Measurements from ENCODE around the gene DHRS12. TPM values are rescaled to one million over a fixed set of nuclear protein-coding genes. Genes with fewer than 3 reads are reported as not detected.

The DHRS12 gene
- total and polyA plus RNA-seq, 3 experiments from 2014 or later = 7.1 to 35.6 (median 7.2) TPM

- peak; percentile 55 to 81 (median 73) for DNase-seq
- Histone ChIP-seq H3K27me3 (ENCODE audit: insufficient read depth, low read length, poor library complexity, severe bottlenecking) (no peaks in the 10 kb centered on the region), H3K4me3 (ENCODE audit: low read length) (peak overlapping the region; percentile 30), H3K27ac (ENCODE audit: low read depth, low read length) (no peak overlapping the region), H3K9me3 (ENCODE audit: low read length) (no peaks in the 10 kb centered on the region), H3K36me3 (ENCODE audit: insufficient read depth, low read length) (no peaks in the 10 kb centered on the region), H3K4me1 (ENCODE audit: insufficient read depth, low read length) (peaks cover 62% of the 10 kb centered on the region)
- Mint-ChIP-seq H3K4me3 (peak overlapping the region in 6 of 7 donors; percentile 14 to 73 (median 63)), H3K9me3 (no peaks in the 10 kb centered on the region), H3K36me3 (peaks cover 0 to 16% (median 8%) of the 10 kb centered on the region in 3 donors), H3K27me3 (peaks cover 0 to 3% of the 10 kb centered on the region in 2 donors), H3K27ac (peak overlapping the region; percentile 60 to 94 (median 86)), H3K4me1 (peaks cover 42 to 56% (median 48%) of the 10 kb centered on the region in 3 donors)
- CTCF ChIA-PET = interaction anchor here (0.7 to 7.7 kb wide), 25 partner anchors 8 to 386 kb away, joined by 3 to 188 read pairs (median 4); partner anchors contain the start of genes INTS6, NEK5 and TMEM272
- POLR2A ChIA-PET = interaction anchor here (0.6 to 1.7 kb wide), 7 partner anchors 10 to 362 kb away, joined by 3 to 11 read pairs (median 4); partner anchors contain the start of gene INTS6
Measured at GRCh38 chr13:51814825-51815650, 11.1 kb upstream of the DHRS12 start.

GRCh38 chr13:51814071-51814470, 10.1 kb upstream of the DHRS12 start:
- no peak overlapping the region for H3K4me3 ChIP-seq (ENCODE audit: low read length)
- Mint-ChIP-seq H3K27ac (peak overlapping the region in 5 of 8 donors; percentile 8 to 84 (median 67)), H3K4me1 (peaks cover 33 to 47% (median 38%) of the 10 kb centered on the region in 3 donors), H3K36me3 (peaks cover 9 to 22% (median 15%) of the 10 kb centered on the region in 3 donors), H3K9me3 (no peaks in the 10 kb centered on the region), H3K27me3 (no peaks in the 10 kb centered on the region), H3K4me3 (peak overlapping the region in 1 of 7 donors; percentile 4)
- H3K9me3 ChIP-seq (ENCODE audit: low read length) = no peaks in the 10 kb centered on the region
- H3K27ac ChIP-seq (ENCODE audit: low read depth, low read length) = no peak overlapping the region
- peaks cover 52% of the 10 kb centered on the region for H3K4me1 ChIP-seq (ENCODE audit: insufficient read depth, low read length)
- H3K27me3 ChIP-seq (ENCODE audit: insufficient read depth, low read length, poor library complexity, severe bottlenecking) = no peaks in the 10 kb centered on the region
- ChIA-PET POLR2A (interaction anchor here (1.0 to 1.4 kb wide), 2 partner anchors 9 to 11 kb away, joined by 3 to 4 read pairs; no protein-coding TSS in a partner anchor), CTCF (interaction anchor here (0.7 to 7.7 kb wide), 12 partner anchors 9 to 387 kb away, joined by 3 to 188 read pairs (median 10); partner anchors contain the start of genes INTS6, NEK5 and TMEM272)
- no peak for DNase-seq
- H3K36me3 ChIP-seq (ENCODE audit: insufficient read depth, low read length) = peaks cover 2% of the 10 kb centered on the region

GRCh38 chr13:51811920-51812451, 8.0 kb upstream of the DHRS12 start:
- Mint-ChIP-seq H3K4me3 (peak overlapping the region in 1 of 7 donors; percentile 15), H3K36me3 (peaks cover 9 to 16% (median 13%) of the 10 kb centered on the region in 3 donors), H3K9me3 (no peaks in the 10 kb centered on the region), H3K27ac (peak overlapping the region in 2 of 8 donors; percentile 50 to 64), H3K4me1 (peaks cover 20 to 36% (median 22%) of the 10 kb centered on the region in 3 donors), H3K27me3 (no peaks in the 10 kb centered on the region)
- H3K27me3 ChIP-seq (ENCODE audit: insufficient read depth, low read length, poor library complexity, severe bottlenecking) = no peaks in the 10 kb centered on the region
- H3K27ac ChIP-seq (ENCODE audit: low read depth, low read length) = no peak overlapping the region
- H3K36me3 ChIP-seq (ENCODE audit: insufficient read depth, low read length) = peaks cover 8% of the 10 kb centered on the region
- no peak for DNase-seq
- POLR2A ChIA-PET = no interaction called here
- CTCF ChIA-PET = interaction anchor here (1.2 to 7.7 kb wide), 4 partner anchors 14 to 30 kb away, joined by 3 to 188 read pairs (median 56); no protein-coding TSS in a partner anchor
- no peak overlapping the region for H3K4me3 ChIP-seq (ENCODE audit: low read length)
- H3K9me3 ChIP-seq (ENCODE audit: low read length) = no peaks in the 10 kb centered on the region
- peaks cover 32% of the 10 kb centered on the region for H3K4me1 ChIP-seq (ENCODE audit: insufficient read depth, low read length)

GRCh38 chr13:51811046-51811445, 7.1 kb upstream of the DHRS12 start:
- DNase-seq = no peak
- Histone ChIP-seq H3K36me3 (ENCODE audit: insufficient read depth, low read length) (peaks cover 8% of the 10 kb centered on the region), H3K27ac (ENCODE audit: low read depth, low read length) (no peak overlapping the region), H3K4me3 (ENCODE audit: low read length) (no peak overlapping the region), H3K27me3 (ENCODE audit: insufficient read depth, low read length, poor library complexity, severe bottlenecking) (no peaks in the 10 kb centered on the region), H3K9me3 (ENCODE audit: low read length) (no peaks in the 10 kb centered on the region), H3K4me1 (ENCODE audit: insufficient read depth, low read length) (peaks cover 26% of the 10 kb centered on the region)
- CTCF ChIA-PET = interaction anchor here (1.2 to 7.7 kb wide), 5 partner anchors 9 to 24 kb away, joined by 3 to 188 read pairs (median 4); no protein-coding TSS in a partner anchor
- H3K36me3 Mint-ChIP-seq = peaks cover 9 to 14% (median 10%) of the 10 kb centered on the region in 3 donors
- peaks cover 18 to 35% (median 21%) of the 10 kb centered on the region in 3 donors for H3K4me1 Mint-ChIP-seq
- H3K9me3 Mint-ChIP-seq = no peaks in the 10 kb centered on the region
- POLR2A ChIA-PET = interaction anchor here (0.7 kb wide), 1 partner anchor 14 kb away, joined by 4 read pairs; no protein-coding TSS in a partner anchor
- H3K27ac Mint-ChIP-seq = no peak overlapping the region
- H3K27me3 Mint-ChIP-seq = no peaks in the 10 kb centered on the region
- H3K4me3 Mint-ChIP-seq = no peak overlapping the region

GRCh38 chr13:51808811-51809210, 4.8 kb upstream of the DHRS12 start:
- Mint-ChIP-seq H3K36me3 (peaks cover 9 to 18% (median 10%) of the 10 kb centered on the region in 3 donors), H3K4me1 (peaks cover 27 to 41% (median 28%) of the 10 kb centered on the region in 3 donors), H3K27ac (peak overlapping the region in 6 of 8 donors; percentile 3 to 83 (median 74)), H3K27me3 (peaks cover 0 to 5% of the 10 kb centered on the region in 2 donors), H3K4me3 (peak overlapping the region in 1 of 7 donors; percentile 41), H3K9me3 (no peaks in the 10 kb centered on the region)
- ChIA-PET POLR2A (interaction anchor here (0.7 kb wide), 1 partner anchor 9 kb away, joined by 3 read pairs; no protein-coding TSS in a partner anchor), CTCF (interaction anchor here (0.6 to 4.4 kb wide), 2 partner anchors 24 to 637 kb away, joined by 3 to 23 read pairs; no protein-coding TSS in a partner anchor)
- Histone ChIP-seq H3K36me3 (ENCODE audit: insufficient read depth, low read length) (peaks cover 8% of the 10 kb centered on the region), H3K27ac (ENCODE audit: low read depth, low read length) (no peak overlapping the region), H3K4me3 (ENCODE audit: low read length) (no peak overlapping the region), H3K9me3 (ENCODE audit: low read length) (no peaks in the 10 kb centered on the region), H3K4me1 (ENCODE audit: insufficient read depth, low read length) (peaks cover 28% of the 10 kb centered on the region), H3K27me3 (ENCODE audit: insufficient read depth, low read length, poor library complexity, severe bottlenecking) (no peaks in the 10 kb centered on the region)
- no peak for DNase-seq

DNA sequence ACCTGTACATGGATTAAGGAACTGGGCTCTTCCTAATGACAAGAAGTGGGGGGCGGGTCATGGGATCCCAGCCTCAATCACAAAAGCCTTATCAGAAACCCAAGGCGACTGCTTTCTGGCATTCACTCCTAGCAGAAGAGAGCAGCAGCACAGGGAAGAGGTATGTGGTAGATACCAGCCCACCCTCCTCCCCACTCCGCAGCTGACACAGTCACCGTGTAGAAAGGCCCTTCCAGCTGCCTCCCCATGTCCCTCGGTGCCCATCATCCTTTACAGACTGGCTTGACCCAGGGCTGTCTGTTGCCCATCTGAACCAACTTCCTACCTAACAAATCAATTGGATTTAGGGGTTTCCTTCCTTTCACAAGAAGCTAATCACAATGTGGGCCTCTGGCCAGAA, 3.1 kb upstream of the DHRS12 start:
- Mint-ChIP-seq H3K9me3 (peaks cover 0 to 2% (median 0%) of the 10 kb centered on the region in 5 donors), H3K27me3 (peaks cover 0 to 8% of the 10 kb centered on the region in 2 donors), H3K4me3 (peak overlapping the region in 1 of 7 donors; percentile 93), H3K4me1 (peaks cover 42 to 51% (median 43%) of the 10 kb centered on the region in 3 donors), H3K27ac (peak overlapping the region in 7 of 8 donors; percentile 65 to 100 (median 98)), H3K36me3 (peaks cover 9 to 17% (median 9%) of the 10 kb centered on the region in 3 donors)
- ChIA-PET POLR2A (no interaction called here), CTCF (interaction anchor here (1.7 to 4.4 kb wide), 4 partner anchors 8 to 25 kb away, joined by 4 to 23 read pairs (median 15); no protein-coding TSS in a partner anchor)
- H3K4me3 ChIP-seq (ENCODE audit: low read length) = no peak overlapping the region
- H3K4me1 ChIP-seq (ENCODE audit: insufficient read depth, low read length) = peaks cover 38% of the 10 kb centered on the region
- no peaks in the 10 kb centered on the region for H3K27me3 ChIP-seq (ENCODE audit: insufficient read depth, low read length, poor library complexity, severe bottlenecking)
- no peaks in the 10 kb centered on the region for H3K9me3 ChIP-seq (ENCODE audit: low read length)
- H3K36me3 ChIP-seq (ENCODE audit: insufficient read depth, low read length) = peaks cover 8% of the 10 kb centered on the region
- no peak for DNase-seq
- H3K27ac ChIP-seq (ENCODE audit: low read depth, low read length) = no peak overlapping the region

- POLR2A ChIA-PET = interaction anchor here (1.9 kb wide), 1 partner anchor 353 kb away, joined by 8 read pairs; the partner anchor contains the start of gene INTS6
- DNase-seq = no peak
- no peak overlapping the region for H3K27ac ChIP-seq (ENCODE audit: low read depth, low read length)
Measured at GRCh38 chr13:51806566-51806965, 2.6 kb upstream of the DHRS12 start.

More at GRCh38 chr13:51806566-51806965, 2.6 kb upstream of the DHRS12 start:
- CTCF ChIA-PET = interaction anchor here (0.8 to 4.4 kb wide), 5 partner anchors 8 to 26 kb away, joined by 4 to 23 read pairs (median 12); no protein-coding TSS in a partner anchor
- peak overlapping the region; percentile 48 to 100 (median 98) for H3K27ac Mint-ChIP-seq
- H3K9me3 ChIP-seq (ENCODE audit: low read length) = no peaks in the 10 kb centered on the region
- H3K27me3 ChIP-seq (ENCODE audit: insufficient read depth, low read length, poor library complexity, severe bottlenecking) = no peaks in the 10 kb centered on the region
- peaks cover 46 to 52% (median 47%) of the 10 kb centered on the region in 3 donors for H3K4me1 Mint-ChIP-seq
- peak overlapping the region in 2 of 7 donors; percentile 27 to 93 for H3K4me3 Mint-ChIP-seq
- peaks cover 8 to 17% (median 9%) of the 10 kb centered on the region in 3 donors for H3K36me3 Mint-ChIP-seq
- H3K36me3 ChIP-seq (ENCODE audit: insufficient read depth, low read length) = peaks cover 8% of the 10 kb centered on the region
- peaks cover 38% of the 10 kb centered on the region for H3K4me1 ChIP-seq (ENCODE audit: insufficient read depth, low read length)
- peaks cover 0 to 4% (median 0%) of the 10 kb centered on the region in 5 donors for H3K9me3 Mint-ChIP-seq
- no peak overlapping the region for H3K4me3 ChIP-seq (ENCODE audit: low read length)
- H3K27me3 Mint-ChIP-seq = peaks cover 0 to 8% of the 10 kb centered on the region in 2 donors
